Measurements from ENCODE around the gene CYB561.

CYB561 gene

GRCh38 chr17:63478814-63479494 is 32.8 kb upstream of the CYB561 start (continued):
- TF ChIP-seq, protein P1, sequence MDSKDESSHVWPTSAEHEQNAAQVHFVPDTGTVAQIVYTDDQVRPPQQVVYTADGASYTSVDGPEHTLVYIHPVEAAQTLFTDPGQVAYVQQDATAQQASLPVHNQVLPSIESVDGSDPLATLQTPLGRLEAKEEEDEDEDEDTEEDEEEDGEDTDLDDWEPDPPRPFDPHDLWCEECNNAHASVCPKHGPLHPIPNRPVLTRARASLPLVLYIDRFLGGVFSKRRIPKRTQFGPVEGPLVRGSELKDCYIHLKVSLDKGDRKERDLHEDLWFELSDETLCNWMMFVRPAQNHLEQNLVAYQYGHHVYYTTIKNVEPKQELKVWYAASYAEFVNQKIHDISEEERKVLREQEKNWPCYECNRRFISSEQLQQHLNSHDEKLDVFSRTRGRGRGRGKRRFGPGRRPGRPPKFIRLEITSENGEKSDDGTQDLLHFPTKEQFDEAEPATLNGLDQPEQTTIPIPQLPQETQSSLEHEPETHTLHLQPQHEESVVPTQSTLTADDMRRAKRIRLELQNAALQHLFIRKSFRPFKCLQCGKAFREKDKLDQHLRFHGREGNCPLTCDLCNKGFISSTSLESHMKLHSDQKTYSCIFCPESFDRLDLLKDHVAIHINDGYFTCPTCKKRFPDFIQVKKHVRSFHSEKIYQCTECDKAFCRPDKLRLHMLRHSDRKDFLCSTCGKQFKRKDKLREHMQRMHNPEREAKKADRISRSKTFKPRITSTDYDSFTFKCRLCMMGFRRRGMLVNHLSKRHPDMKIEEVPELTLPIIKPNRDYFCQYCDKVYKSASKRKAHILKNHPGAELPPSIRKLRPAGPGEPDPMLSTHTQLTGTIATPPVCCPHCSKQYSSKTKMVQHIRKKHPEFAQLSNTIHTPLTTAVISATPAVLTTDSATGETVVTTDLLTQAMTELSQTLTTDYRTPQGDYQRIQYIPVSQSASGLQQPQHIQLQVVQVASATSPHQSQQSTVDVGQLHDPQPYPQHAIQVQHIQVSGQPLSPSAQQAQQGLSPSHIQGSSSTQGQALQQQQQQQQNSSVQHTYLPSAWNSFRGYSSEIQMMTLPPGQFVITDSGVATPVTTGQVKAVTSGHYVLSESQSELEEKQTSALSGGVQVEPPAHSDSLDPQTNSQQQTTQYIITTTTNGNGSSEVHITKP (tag by site-specific recombination; IDR thresholded peaks at IDR 0.05) = peak; percentile 70
- TF ChIP-seq ZNF654 (tag by site-specific recombination; IDR thresholded peaks at IDR 0.05; ENCODE audit: low read depth) = peak; percentile 68
- no peak for TF ChIP-seq ZSCAN23 (tag by site-specific recombination; IDR thresholded peaks at IDR 0.05)
- no peak for TF ChIP-seq MYNN (tag by site-specific recombination; IDR thresholded peaks at IDR 0.05; ENCODE audit: borderline replicate concordance)
- no peak for TF ChIP-seq KLF9 (tag by site-specific recombination; IDR thresholded peaks at IDR 0.05; ENCODE audit: low read depth)
- TF ChIP-seq ZNF768 (tag by site-specific recombination; IDR thresholded peaks at IDR 0.05) = no peak
- no peak for TF ChIP-seq ZNF416 (tag by site-specific recombination; IDR thresholded peaks at IDR 0.05)
- no peak for TF ChIP-seq TCF7L2 (IDR thresholded peaks at IDR 0.05; ENCODE audit: borderline replicate concordance, low read depth, low read length)
- peak; percentile 62; the same call in 1 of the 2 replicates for TF ChIP-seq SP3 (tag by site-specific recombination; IDR thresholded peaks at IDR 0.05)
- TF ChIP-seq WT1 (tag by site-specific recombination; IDR thresholded peaks at IDR 0.05) = peak; percentile 93
- TF ChIP-seq ZNF48 (tag by site-specific recombination; IDR thresholded peaks at IDR 0.05) = no peak
- TF ChIP-seq ZNF354C (tag by site-specific recombination; IDR thresholded peaks at IDR 0.05; ENCODE audit: borderline replicate concordance, low read depth) = no peak
- TF ChIP-seq ZNF558 (tag by site-specific recombination; IDR thresholded peaks at IDR 0.05) = no peak
- no peak for TF ChIP-seq ZBTB20 (tag by site-specific recombination; IDR thresholded peaks at IDR 0.05)
- TF ChIP-seq ZNF155 (tag by site-specific recombination; IDR thresholded peaks at IDR 0.05) = no peak
- TF ChIP-seq ZNF394 (tag by site-specific recombination; IDR thresholded peaks at IDR 0.05; ENCODE audit: borderline replicate concordance) = 0 out of 2 replicates have a peak, but pooled peaks have one; percentile 21
- no peak for TF ChIP-seq ZNF629 (tag by site-specific recombination; IDR thresholded peaks at IDR 0.05)
- TF ChIP-seq ZEB2 (tag by site-specific recombination; IDR thresholded peaks at IDR 0.05) = 0 out of 2 replicates have a peak, but pooled peaks have one; percentile 32
- no peak for TF ChIP-seq ZNF561 (tag by site-specific recombination; IDR thresholded peaks at IDR 0.05; ENCODE audit: borderline replicate concordance)
- no peak for TF ChIP-seq ZSCAN18 (tag by site-specific recombination; IDR thresholded peaks at IDR 0.05)
- no peak for TF ChIP-seq ZNF274 (IDR thresholded peaks at IDR 0.05; ENCODE audit: low read length)
- TF ChIP-seq ZNF274 (tag by site-specific recombination; IDR thresholded peaks at IDR 0.05; ENCODE audit: borderline replicate concordance) = no peak
- TF ChIP-seq ZNF223 (tag by site-specific recombination; IDR thresholded peaks at IDR 0.05) = no peak
- peak; percentile 40; the same call in 1 of the 2 replicates for TF ChIP-seq PATZ1 (tag by site-specific recombination; IDR thresholded peaks at IDR 0.05)
- no peak for TF ChIP-seq ZNF2 (tag by site-specific recombination; IDR thresholded peaks at IDR 0.05)
- TF ChIP-seq, protein P2, sequence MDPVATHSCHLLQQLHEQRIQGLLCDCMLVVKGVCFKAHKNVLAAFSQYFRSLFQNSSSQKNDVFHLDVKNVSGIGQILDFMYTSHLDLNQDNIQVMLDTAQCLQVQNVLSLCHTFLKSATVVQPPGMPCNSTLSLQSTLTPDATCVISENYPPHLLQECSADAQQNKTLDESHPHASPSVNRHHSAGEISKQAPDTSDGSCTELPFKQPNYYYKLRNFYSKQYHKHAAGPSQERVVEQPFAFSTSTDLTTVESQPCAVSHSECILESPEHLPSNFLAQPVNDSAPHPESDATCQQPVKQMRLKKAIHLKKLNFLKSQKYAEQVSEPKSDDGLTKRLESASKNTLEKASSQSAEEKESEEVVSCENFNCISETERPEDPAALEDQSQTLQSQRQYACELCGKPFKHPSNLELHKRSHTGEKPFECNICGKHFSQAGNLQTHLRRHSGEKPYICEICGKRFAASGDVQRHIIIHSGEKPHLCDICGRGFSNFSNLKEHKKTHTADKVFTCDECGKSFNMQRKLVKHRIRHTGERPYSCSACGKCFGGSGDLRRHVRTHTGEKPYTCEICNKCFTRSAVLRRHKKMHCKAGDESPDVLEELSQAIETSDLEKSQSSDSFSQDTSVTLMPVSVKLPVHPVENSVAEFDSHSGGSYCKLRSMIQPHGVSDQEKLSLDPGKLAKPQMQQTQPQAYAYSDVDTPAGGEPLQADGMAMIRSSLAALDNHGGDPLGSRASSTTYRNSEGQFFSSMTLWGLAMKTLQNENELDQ (tag by site-specific recombination; IDR thresholded peaks at IDR 0.05; ENCODE audit: low read depth) = no peak
- no peak for TF ChIP-seq ZNF548 (tag by site-specific recombination; IDR thresholded peaks at IDR 0.05)
- TF ChIP-seq, protein P3, sequence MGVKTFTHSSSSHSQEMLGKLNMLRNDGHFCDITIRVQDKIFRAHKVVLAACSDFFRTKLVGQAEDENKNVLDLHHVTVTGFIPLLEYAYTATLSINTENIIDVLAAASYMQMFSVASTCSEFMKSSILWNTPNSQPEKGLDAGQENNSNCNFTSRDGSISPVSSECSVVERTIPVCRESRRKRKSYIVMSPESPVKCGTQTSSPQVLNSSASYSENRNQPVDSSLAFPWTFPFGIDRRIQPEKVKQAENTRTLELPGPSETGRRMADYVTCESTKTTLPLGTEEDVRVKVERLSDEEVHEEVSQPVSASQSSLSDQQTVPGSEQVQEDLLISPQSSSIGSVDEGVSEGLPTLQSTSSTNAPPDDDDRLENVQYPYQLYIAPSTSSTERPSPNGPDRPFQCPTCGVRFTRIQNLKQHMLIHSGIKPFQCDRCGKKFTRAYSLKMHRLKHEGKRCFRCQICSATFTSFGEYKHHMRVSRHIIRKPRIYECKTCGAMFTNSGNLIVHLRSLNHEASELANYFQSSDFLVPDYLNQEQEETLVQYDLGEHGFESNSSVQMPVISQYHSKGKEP (tag by site-specific recombination; IDR thresholded peaks at IDR 0.05) = no peak
- TF ChIP-seq ZNF140 (tag by site-specific recombination; IDR thresholded peaks at IDR 0.05) = no peak
- TF ChIP-seq RBAK (tag by site-specific recombination; IDR thresholded peaks at IDR 0.05) = no peak
